HepG2 (cell line): ENCODE results near the gene SFXN5. TPM values are rescaled to one million over a fixed set of nuclear protein-coding genes. Genes with fewer than 3 reads are reported as not detected.
A peak's percentile ranks its signal among the peaks of the same experiment; 100 is the strongest.

Experiments used
- CBX5 ChIP-seq: sonication (generic); formaldehyde crosslinking; IDR thresholded peaks from 2 replicates; pipeline ENCODE4 v1.4.0; 2020; ENCODE audit warnings: missing genetic modification reagents, borderline replicate concordance
- CHD4 ChIP-seq: fragments of 200-600 bp; sonication (generic); IDR thresholded peaks from 2 replicates; pipeline ENCODE4 v1.7.0; 2017; ENCODE audit warnings: mild to moderate bottlenecking, low read length, borderline replicate concordance
- DR1 ChIP-seq: sonication (generic); formaldehyde crosslinking; IDR thresholded peaks from 2 replicates; pipeline ENCODE4 v1.8.0; 2021; ENCODE audit warnings: mild to moderate bottlenecking, missing genetic modification reagents, inconsistent platforms
- FOXA1 ChIP-seq, 2 experiments: fragments of 450-650 bp in 1 of 2; sonication (generic) in 1 of 2; formaldehyde crosslinking in 1 of 2; IDR thresholded peaks; 2 replicates each; pipeline versions ENCODE4 v1.4.0 to v1.6.1; 2016 to 2020; ENCODE audit warnings: missing genetic modification reagents in 1 of 2
- FOXO1 ChIP-seq: sonication (generic); formaldehyde crosslinking; IDR thresholded peaks from 2 replicates; pipeline ENCODE4 v1.4.0; 2020; ENCODE audit warnings: missing genetic modification reagents
- GFI1 ChIP-seq: sonication (generic); formaldehyde crosslinking; IDR thresholded peaks from 2 replicates; pipeline ENCODE4 v1.5.0; 2020; ENCODE audit warnings: missing genetic modification reagents, mild to moderate bottlenecking, borderline replicate concordance
- MIER3 ChIP-seq: IDR thresholded peaks from 2 replicates; pipeline ENCODE4 v1.6.1; 2016; ENCODE audit warnings: missing compliant biosample characterization, borderline replicate concordance
- PITX1 ChIP-seq: sonication (generic); formaldehyde crosslinking; IDR thresholded peaks from 2 replicates; pipeline ENCODE4 v1.5.1; 2020; ENCODE audit warnings: mild to moderate bottlenecking, missing genetic modification reagents
- POLR2A ChIP-seq, 2 experiments: IDR thresholded peaks; 2 replicates each; pipeline ENCODE4 v1.6.1; 2011; ENCODE audit warnings: low read depth in 2 of 2, low read length in 2 of 2, mild to moderate bottlenecking in 1 of 2, moderate library complexity in 1 of 2; ENCODE audit not compliant: insufficient read depth in 1 of 2
- SAP130 ChIP-seq: IDR thresholded peaks from 2 replicates; pipeline ENCODE4 v1.6.1; 2016; ENCODE audit warnings: low read depth
- SIX1 ChIP-seq: sonication (generic); formaldehyde crosslinking; IDR thresholded peaks from 2 replicates; pipeline ENCODE4 v1.4.0; 2020; ENCODE audit warnings: missing genetic modification reagents, borderline replicate concordance
- SNAPC2 ChIP-seq: sonication (generic); formaldehyde crosslinking; IDR thresholded peaks from 2 replicates; pipeline ENCODE4 v1.8.1; 2022; ENCODE audit warnings: mild to moderate bottlenecking, missing genetic modification reagents
- SOX13 ChIP-seq, 3 experiments: fragments of 450-650 bp in 1 of 3; sonication (generic) in 1 of 3; formaldehyde crosslinking in 1 of 3; IDR thresholded peaks in 2 of 3; conservative IDR thresholded peaks in 1 of 3; 2 replicates each; pipeline versions ENCODE4 v1.5.0 to v1.6.1; 2016 to 2020; ENCODE audit warnings: antibody characterized with exemption in 1 of 3, mild to moderate bottlenecking in 1 of 3, missing compliant biosample characterization in 1 of 3, missing genetic modification reagents in 1 of 3, moderate library complexity in 1 of 3
- TBL1XR1 ChIP-seq: fragments of 150-350 bp; IDR thresholded peaks from 2 replicates; pipeline ENCODE4 v1.6.1; 2014; ENCODE audit warnings: borderline replicate concordance, low read length; ENCODE audit not compliant: partially characterized antibody
- ZNF124 ChIP-seq: sonication (generic); formaldehyde crosslinking; IDR thresholded peaks from 2 replicates; pipeline ENCODE4 v1.4.0; 2020; ENCODE audit warnings: missing genetic modification reagents
- ZNF510 ChIP-seq: sonication (generic); formaldehyde crosslinking; IDR thresholded peaks from 2 replicates; pipeline ENCODE4 v1.4.0; 2020; ENCODE audit warnings: low read depth, mild to moderate bottlenecking, missing genetic modification reagents
- ZNF543 ChIP-seq: sonication (generic); formaldehyde crosslinking; IDR thresholded peaks from 2 replicates; pipeline ENCODE4 v1.4.0; 2020; ENCODE audit warnings: mild to moderate bottlenecking, missing genetic modification reagents
- ZNF564 ChIP-seq: sonication (generic); formaldehyde crosslinking; IDR thresholded peaks from 2 replicates; pipeline ENCODE4 v1.8.1; 2023; ENCODE audit warnings: mild to moderate bottlenecking, missing genetic modification reagents
- ZSCAN12 ChIP-seq: sonication (generic); formaldehyde crosslinking; IDR thresholded peaks from 2 replicates; pipeline ENCODE4 v1.9.0; 2021; ENCODE audit warnings: mild to moderate bottlenecking, missing genetic modification reagents
- polyA plus RNA-seq, 8 experiments: library from polyadenylated mRNA; depleted of rRNA in 3 of 8; stranded (reverse) in 7 of 8; unstranded in 1 of 8; fragments of >200 nt; fragmentation: Illumina TruSeq in 4 of 8; extraction: Trizol in 4 of 8; gene quantifications; 2 replicates each; pipeline versions ENCODE4 v1.2.1 to v1.2.3, GENCODE V29; 2011 to 2016; ENCODE audit warnings: low read depth in 4 of 8, missing spikeins in 1 of 8, mixed read lengths in 1 of 8; ENCODE audit not compliant: insufficient read depth in 1 of 8
- total RNA-seq, 5 experiments: library from RNA; depleted of rRNA; stranded (reverse); fragments of >200 nt; fragmentation: Illumina TruSeq; extraction: Trizol; gene quantifications; 2 replicates each; pipeline ENCODE4 v1.2.3, GENCODE V29; 2016; ENCODE audit warnings: low read depth in 1 of 5
- TF ChIP-seq, protein P1 (sequence below): IDR thresholded peaks from 2 replicates; pipeline ENCODE4 v1.6.1; 2016; ENCODE audit warnings: mild to moderate bottlenecking
- TF ChIP-seq, protein P2 (sequence below): sonication (generic); formaldehyde crosslinking; IDR thresholded peaks from 2 replicates; pipeline ENCODE4 v1.4.0; 2020; ENCODE audit warnings: missing genetic modification reagents
- TF ChIP-seq, protein P3 (sequence below): sonication (generic); formaldehyde crosslinking; IDR thresholded peaks from 2 replicates; pipeline ENCODE4 v1.4.0; 2020; ENCODE audit warnings: missing genetic modification reagents
- TF ChIP-seq, protein P4 (sequence below): sonication (generic); formaldehyde crosslinking; IDR thresholded peaks from 2 replicates; pipeline ENCODE4 v1.5.0; 2020; ENCODE audit warnings: missing genetic modification reagents

The SFXN5 gene
- total and polyA plus RNA-seq, 2 of the 13 experiments (the other 11 are each of a cell fraction or from before 2014, with no cell fraction given): 34.9 to 37.4 TPM

DNA sequence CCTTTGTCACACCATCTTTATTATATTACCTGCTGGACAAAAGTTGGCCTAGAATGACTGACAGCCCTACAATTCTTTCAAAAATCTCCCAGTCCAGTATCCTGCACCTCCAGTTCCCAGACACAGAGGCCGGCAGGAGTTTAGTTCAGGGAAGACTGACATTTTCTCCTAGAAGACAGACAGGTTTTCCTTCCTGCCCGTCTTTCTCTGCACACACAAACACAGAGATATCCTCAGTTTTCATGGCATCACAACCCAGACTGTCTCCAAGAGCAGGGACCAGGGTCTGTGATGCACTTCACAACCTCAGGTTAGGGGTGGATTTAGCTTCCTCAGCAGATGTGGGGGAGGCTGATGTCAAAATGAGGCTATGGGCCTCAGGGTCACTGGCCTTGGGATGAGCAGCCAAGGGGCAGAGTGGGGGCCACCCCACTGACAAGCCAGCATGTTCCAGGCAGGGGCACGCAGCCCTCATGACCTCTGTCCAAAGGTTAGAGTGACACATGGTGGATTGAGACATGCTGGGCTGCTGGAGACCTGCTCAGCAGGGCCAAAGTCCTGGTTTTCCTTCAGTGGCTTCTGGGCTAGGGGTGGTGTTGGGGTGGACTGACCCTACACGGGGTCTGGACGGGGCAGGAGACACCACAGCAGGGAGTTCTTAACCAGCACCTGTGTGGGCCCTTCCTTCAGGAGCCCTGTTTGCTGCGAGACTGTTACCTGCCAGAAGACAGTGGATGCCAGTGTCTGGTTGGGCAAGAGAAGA lies 70.5 kb downstream of the SFXN5 start (continued):
- TF ChIP-seq, protein P1, sequence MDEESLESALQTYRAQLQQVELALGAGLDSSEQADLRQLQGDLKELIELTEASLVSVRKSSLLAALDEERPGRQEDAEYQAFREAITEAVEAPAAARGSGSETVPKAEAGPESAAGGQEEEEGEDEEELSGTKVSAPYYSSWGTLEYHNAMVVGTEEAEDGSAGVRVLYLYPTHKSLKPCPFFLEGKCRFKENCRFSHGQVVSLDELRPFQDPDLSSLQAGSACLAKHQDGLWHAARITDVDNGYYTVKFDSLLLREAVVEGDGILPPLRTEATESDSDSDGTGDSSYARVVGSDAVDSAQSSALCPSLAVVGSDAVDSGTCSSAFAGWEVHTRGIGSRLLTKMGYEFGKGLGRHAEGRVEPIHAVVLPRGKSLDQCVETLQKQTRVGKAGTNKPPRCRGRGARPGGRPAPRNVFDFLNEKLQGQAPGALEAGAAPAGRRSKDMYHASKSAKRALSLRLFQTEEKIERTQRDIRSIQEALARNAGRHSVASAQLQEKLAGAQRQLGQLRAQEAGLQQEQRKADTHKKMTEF (CRISPR knock-in tag): peak; percentile 79
- TF ChIP-seq SNAPC2 (CRISPR knock-in tag) (no peak), TBL1XR1 (peak; percentile 48), PITX1 (CRISPR knock-in tag) (peak; percentile 85), FOXA1 (IDR thresholded peaks at IDR 0.05) (no peak), FOXA1 (CRISPR knock-in tag; IDR thresholded peaks at IDR 0.05) (no peak; the same call in 1 of the 2 replicates), ZNF124 (CRISPR knock-in tag) (0 out of 2 replicates have a peak, but pooled peaks have one; percentile 75), SOX13 (IDR thresholded peaks at IDR 0.05) (no peak), SOX13 (CRISPR knock-in tag; conservative IDR thresholded peaks at IDR 0.05 in 1 of 2, IDR thresholded peaks at IDR 0.05 in 1 of 2) (peak in 1 of 2 experiments; percentile 78; a peak in 2 of 4 replicates), FOXO1 (CRISPR knock-in tag) (peak; percentile 84; the same call in 1 of the 2 replicates), MIER3 (peak; percentile 99; the same call in 1 of the 2 replicates), CBX5 (CRISPR knock-in tag) (peak; percentile 96; the same call in 1 of the 2 replicates), ZNF543 (CRISPR knock-in tag) (peak; percentile 79; the same call in 1 of the 2 replicates), POLR2A (IDR thresholded peaks at IDR 0.05; ENCODE audit: insufficient read depth in 1 of 2, low read depth in 2 of 2, low read length in 2 of 2) (peak in 1 of 2 experiments; percentile 46; a peak in 1 of 4 replicates), GFI1 (CRISPR knock-in tag) (peak; percentile 72; the same call in 1 of the 2 replicates), SIX1 (CRISPR knock-in tag) (no peak), SAP130 (CRISPR knock-in tag) (peak; percentile 90), CHD4 (peak; percentile 84; the same call in 1 of the 2 replicates), DR1 (CRISPR knock-in tag) (no peak; the same call in 1 of the 2 replicates), ZNF510 (0 out of 2 replicates have a peak, but pooled peaks have one; percentile 82), ZSCAN12 (CRISPR knock-in tag) (no peak), ZNF564 (no peak)
- TF ChIP-seq, protein P2, sequence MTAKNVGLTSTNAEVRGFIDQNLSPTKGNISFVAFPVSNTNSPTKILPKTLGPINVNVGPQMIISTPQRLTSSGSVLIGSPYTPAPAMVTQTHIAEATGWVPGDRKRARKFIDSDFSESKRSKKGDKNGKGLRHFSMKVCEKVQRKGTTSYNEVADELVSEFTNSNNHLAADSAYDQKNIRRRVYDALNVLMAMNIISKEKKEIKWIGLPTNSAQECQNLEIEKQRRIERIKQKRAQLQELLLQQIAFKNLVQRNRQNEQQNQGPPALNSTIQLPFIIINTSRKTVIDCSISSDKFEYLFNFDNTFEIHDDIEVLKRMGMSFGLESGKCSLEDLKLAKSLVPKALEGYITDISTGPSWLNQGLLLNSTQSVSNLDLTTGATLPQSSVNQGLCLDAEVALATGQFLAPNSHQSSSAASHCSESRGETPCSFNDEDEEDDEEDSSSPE (CRISPR knock-in tag): peak; percentile 27; the same call in 1 of the 2 replicates
- TF ChIP-seq, protein P3, sequence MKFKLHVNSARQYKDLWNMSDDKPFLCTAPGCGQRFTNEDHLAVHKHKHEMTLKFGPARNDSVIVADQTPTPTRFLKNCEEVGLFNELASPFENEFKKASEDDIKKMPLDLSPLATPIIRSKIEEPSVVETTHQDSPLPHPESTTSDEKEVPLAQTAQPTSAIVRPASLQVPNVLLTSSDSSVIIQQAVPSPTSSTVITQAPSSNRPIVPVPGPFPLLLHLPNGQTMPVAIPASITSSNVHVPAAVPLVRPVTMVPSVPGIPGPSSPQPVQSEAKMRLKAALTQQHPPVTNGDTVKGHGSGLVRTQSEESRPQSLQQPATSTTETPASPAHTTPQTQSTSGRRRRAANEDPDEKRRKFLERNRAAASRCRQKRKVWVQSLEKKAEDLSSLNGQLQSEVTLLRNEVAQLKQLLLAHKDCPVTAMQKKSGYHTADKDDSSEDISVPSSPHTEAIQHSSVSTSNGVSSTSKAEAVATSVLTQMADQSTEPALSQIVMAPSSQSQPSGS (CRISPR knock-in tag): peak; percentile 90
- TF ChIP-seq, protein P4, sequence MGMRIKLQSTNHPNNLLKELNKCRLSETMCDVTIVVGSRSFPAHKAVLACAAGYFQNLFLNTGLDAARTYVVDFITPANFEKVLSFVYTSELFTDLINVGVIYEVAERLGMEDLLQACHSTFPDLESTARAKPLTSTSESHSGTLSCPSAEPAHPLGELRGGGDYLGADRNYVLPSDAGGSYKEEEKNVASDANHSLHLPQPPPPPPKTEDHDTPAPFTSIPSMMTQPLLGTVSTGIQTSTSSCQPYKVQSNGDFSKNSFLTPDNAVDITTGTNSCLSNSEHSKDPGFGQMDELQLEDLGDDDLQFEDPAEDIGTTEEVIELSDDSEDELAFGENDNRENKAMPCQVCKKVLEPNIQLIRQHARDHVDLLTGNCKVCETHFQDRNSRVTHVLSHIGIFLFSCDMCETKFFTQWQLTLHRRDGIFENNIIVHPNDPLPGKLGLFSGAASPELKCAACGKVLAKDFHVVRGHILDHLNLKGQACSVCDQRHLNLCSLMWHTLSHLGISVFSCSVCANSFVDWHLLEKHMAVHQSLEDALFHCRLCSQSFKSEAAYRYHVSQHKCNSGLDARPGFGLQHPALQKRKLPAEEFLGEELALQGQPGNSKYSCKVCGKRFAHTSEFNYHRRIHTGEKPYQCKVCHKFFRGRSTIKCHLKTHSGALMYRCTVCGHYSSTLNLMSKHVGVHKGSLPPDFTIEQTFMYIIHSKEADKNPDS (CRISPR knock-in tag): no peak
